OCI-LY7 (cell line): Measurements from ENCODE around the gene NAV2.

Experiments
- EZH2phosphoT487 ChIP-seq: fragments of 200-600 bp; sonication (generic); IDR thresholded peaks from 2 replicates; pipeline ENCODE4 v1.6.1; 2018; ENCODE audit warnings: low read depth, borderline replicate concordance, mild to moderate bottlenecking, mixed run types, antibody characterized with exemption, low read length, moderate library complexity, mixed read lengths
- TF ChIP-seq, protein P1 (sequence below): fragments of 200-600 bp; sonication (generic); conservative IDR thresholded peaks from 2 replicates; pipeline ENCODE4 v1.5.1; 2014; ENCODE audit warnings: mild to moderate bottlenecking, antibody characterized with exemption, low read length, moderate library complexity, mixed read lengths

DNA sequence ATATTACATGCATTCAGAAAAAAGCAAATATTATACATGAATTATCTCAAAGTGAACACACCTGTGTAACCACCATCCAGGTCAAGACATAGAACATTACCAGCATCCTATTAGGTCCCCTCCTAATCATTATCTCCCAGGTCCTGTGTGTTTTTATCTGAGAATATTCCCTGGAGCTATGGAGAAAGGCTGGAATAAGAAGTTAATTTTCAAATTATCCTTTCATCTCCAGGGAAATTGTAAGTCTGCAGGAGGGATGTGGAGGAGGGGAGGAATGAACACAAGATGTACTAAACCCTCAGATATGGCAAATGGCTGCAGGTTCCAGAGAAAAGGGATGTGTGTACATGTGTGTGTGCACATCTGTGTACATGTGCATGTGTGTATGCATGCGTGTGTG, 25.2 kb upstream of the NAV2 start:
- TF ChIP-seq, protein P1, sequence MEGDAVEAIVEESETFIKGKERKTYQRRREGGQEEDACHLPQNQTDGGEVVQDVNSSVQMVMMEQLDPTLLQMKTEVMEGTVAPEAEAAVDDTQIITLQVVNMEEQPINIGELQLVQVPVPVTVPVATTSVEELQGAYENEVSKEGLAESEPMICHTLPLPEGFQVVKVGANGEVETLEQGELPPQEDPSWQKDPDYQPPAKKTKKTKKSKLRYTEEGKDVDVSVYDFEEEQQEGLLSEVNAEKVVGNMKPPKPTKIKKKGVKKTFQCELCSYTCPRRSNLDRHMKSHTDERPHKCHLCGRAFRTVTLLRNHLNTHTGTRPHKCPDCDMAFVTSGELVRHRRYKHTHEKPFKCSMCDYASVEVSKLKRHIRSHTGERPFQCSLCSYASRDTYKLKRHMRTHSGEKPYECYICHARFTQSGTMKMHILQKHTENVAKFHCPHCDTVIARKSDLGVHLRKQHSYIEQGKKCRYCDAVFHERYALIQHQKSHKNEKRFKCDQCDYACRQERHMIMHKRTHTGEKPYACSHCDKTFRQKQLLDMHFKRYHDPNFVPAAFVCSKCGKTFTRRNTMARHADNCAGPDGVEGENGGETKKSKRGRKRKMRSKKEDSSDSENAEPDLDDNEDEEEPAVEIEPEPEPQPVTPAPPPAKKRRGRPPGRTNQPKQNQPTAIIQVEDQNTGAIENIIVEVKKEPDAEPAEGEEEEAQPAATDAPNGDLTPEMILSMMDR: no peak
- TF ChIP-seq EZH2phosphoT487: no peak
